Measurements from ENCODE around the gene TBC1D9.
A peak's percentile ranks its signal among the peaks of the same experiment; 100 is the strongest.

- TF ChIP-seq POLR2A (IDR thresholded peaks at IDR 0.05) = no peak
- no peak for TF ChIP-seq CTCF (IDR thresholded peaks at IDR 0.05)
- TF ChIP-seq POLR2AphosphoS5 (IDR thresholded peaks at IDR 0.05) = peak in 1 of 4 donors; percentile 16
- TF ChIP-seq EP300 (IDR thresholded peaks at IDR 0.05) = no peak
Measured at GRCh38 chr4:140790765-140791164, 34.6 kb upstream of the TBC1D9 start.

All from sigmoid colon (tissue), 4 donors.